ENCODE measurements around the gene PAX8.

- TF ChIP-seq CTCF (IDR thresholded peaks at IDR 0.05) = no peak
- TF ChIP-seq POLR2A (IDR thresholded peaks at IDR 0.05) = no peak
- TF ChIP-seq POLR2AphosphoS5 (IDR thresholded peaks at IDR 0.05) = no peak
These were observed 76.2 kb downstream of the PAX8 start for GRCh38 chr2:113202305-113203216.
